ENCODE measurements around the gene CWF19L2. TPM values are rescaled to one million over a fixed set of nuclear protein-coding genes. Genes with fewer than 3 reads are reported as not detected.

The CWF19L2 gene
- total RNA-seq, 1 donor from 2014 or later: 17.3 TPM

- no peak for ATAC-seq
- no peak for DNase-seq
- H3K27me3 ChIP-seq: no peaks in the 10 kb centered on the region
- H3K36me3 ChIP-seq: peaks cover 35% of the 10 kb centered on the region
- no peaks in the 10 kb centered on the region for H3K9me3 ChIP-seq
- intact Hi-C loops (cut with DNase I): no loop called here
- no peak overlapping the region for H3K27ac ChIP-seq
- TF ChIP-seq CTCF (IDR thresholded peaks at IDR 0.05): no peak
- H3K4me3 ChIP-seq: no peak overlapping the region
- peaks cover 14% of the 10 kb centered on the region for H3K4me1 ChIP-seq
Observed at GRCh38 chr11:107453594-107454286, 3.9 kb downstream of the CWF19L2 start.

- Histone ChIP-seq H3K36me3 (peaks cover 44% of the 10 kb centered on the region), H3K27me3 (no peaks in the 10 kb centered on the region), H3K4me1 (no peaks in the 10 kb centered on the region), H3K4me3 (no peak overlapping the region), H3K9me3 (no peaks in the 10 kb centered on the region), H3K27ac (no peak overlapping the region)
- intact Hi-C loops (cut with DNase I): no loop called here
- DNase-seq (no peak), ATAC-seq (no peak)
- TF ChIP-seq CTCF (IDR thresholded peaks at IDR 0.05): no peak
Observed at GRCh38 chr11:107446822-107447431, 10.7 kb downstream of the CWF19L2 start.

DNA sequence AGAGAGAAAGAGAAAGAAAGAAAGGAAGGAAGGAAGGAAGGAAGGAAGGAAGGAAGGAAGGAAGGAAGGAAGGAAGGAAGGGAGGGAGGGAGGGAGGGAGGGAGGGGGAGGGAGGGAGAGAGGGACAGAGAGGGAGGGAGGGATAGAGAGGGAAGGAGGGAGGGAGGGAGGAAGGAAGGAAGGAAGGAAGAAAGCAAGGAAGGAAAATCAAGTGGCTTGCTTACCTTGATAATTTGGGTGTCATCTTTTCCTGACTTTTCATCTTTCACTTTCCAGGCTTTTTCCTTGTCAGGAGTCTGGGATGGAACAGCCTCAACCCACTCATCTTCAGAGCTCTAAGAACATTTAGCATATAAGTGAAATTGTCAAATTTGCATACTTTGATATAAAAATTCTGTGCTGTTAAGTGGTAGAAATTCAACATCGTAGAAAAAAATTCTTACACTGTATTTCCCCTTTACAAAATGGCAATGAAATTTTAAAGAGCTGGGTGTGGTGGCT is 14.9 kb downstream of the CWF19L2 start:
- TF ChIP-seq CTCF (IDR thresholded peaks at IDR 0.05): no peak
- DNase-seq (no peak), ATAC-seq (no peak)
- Histone ChIP-seq H3K4me3 (no peak overlapping the region), H3K27me3 (no peaks in the 10 kb centered on the region), H3K27ac (no peak overlapping the region), H3K36me3 (peaks cover 80% of the 10 kb centered on the region), H3K9me3 (no peaks in the 10 kb centered on the region), H3K4me1 (no peaks in the 10 kb centered on the region)
- intact Hi-C loops (cut with DNase I): no loop called here

GRCh38 chr11:107439586-107440167 is 17.9 kb downstream of the CWF19L2 start:
- no peak for DNase-seq
- Histone ChIP-seq H3K4me3 (no peak overlapping the region), H3K36me3 (peaks cover 69% of the 10 kb centered on the region), H3K27ac (no peak overlapping the region), H3K27me3 (no peaks in the 10 kb centered on the region), H3K9me3 (no peaks in the 10 kb centered on the region), H3K4me1 (no peaks in the 10 kb centered on the region)
- intact Hi-C loops (cut with DNase I): no loop called here
- ATAC-seq: no peak
- TF ChIP-seq CTCF (IDR thresholded peaks at IDR 0.05): no peak

GRCh38 chr11:107438148-107438547 is 19.5 kb downstream of the CWF19L2 start:
- no peaks in the 10 kb centered on the region for H3K27me3 ChIP-seq
- no peaks in the 10 kb centered on the region for H3K4me1 ChIP-seq
- H3K27ac ChIP-seq: no peak overlapping the region
- TF ChIP-seq CTCF (IDR thresholded peaks at IDR 0.05): no peak
- intact Hi-C loops (cut with DNase I): no loop called here
- H3K9me3 ChIP-seq: no peaks in the 10 kb centered on the region
- no peak for ATAC-seq
- no peak overlapping the region for H3K4me3 ChIP-seq
- DNase-seq: no peak
- H3K36me3 ChIP-seq: peaks cover 60% of the 10 kb centered on the region

Data from upper lobe of right lung (tissue), 1 donor.